GM23338 (cell line): Measurements from ENCODE around the gene IL12B. TPM values are rescaled to one million over a fixed set of nuclear protein-coding genes. Genes with fewer than 3 reads are reported as not detected.

Experiments
- ATAC-seq: fragments of 200-7000 bp; cut with Tn5 transposase; 3 replicates; pipeline ENCODE4 v1.9.1; 2020
- DNase-seq: peaks from one replicate; pipeline ENCODE4 v3.0.0-alpha.2; 2015; ENCODE audit warnings: low spot score
- H2AFZ ChIP-seq: fragments of 200-600 bp; sonication (generic); 2 replicates; pipeline ENCODE4 v1.8.0; 2016; ENCODE audit warnings: antibody characterized with exemption, mild to moderate bottlenecking, moderate library complexity
- H3F3A ChIP-seq: fragments of 200-600 bp; sonication (generic); replicated peaks from 2 replicates; pipeline ENCODE4 v1.8.0; 2017; ENCODE audit warnings: antibody characterized with exemption, mixed run types, low read depth
- H3K27ac ChIP-seq: fragments of 200-600 bp; sonication (generic); 2 replicates; pipeline ENCODE4 v1.6.1; 2016; ENCODE audit warnings: low read depth
- H3K27me3 ChIP-seq: fragments of 200-600 bp; sonication (generic); 2 replicates; pipeline ENCODE4 v1.8.0; 2016; ENCODE audit warnings: mild to moderate bottlenecking, mixed run types, moderate library complexity; ENCODE audit not compliant: insufficient read depth
- H3K36me3 ChIP-seq: fragments of 200-600 bp; sonication (generic); 2 replicates; pipeline ENCODE4 v1.8.0; 2016; ENCODE audit warnings: mild to moderate bottlenecking; ENCODE audit not compliant: insufficient read depth
- H3K4me1 ChIP-seq: fragments of 200-600 bp; sonication (generic); 2 replicates; pipeline ENCODE4 v1.8.0; 2016; ENCODE audit warnings: mild to moderate bottlenecking, moderate library complexity; ENCODE audit not compliant: insufficient read depth
- H3K4me2 ChIP-seq: fragments of 200-600 bp; sonication (generic); 2 replicates; pipeline ENCODE4 v1.7.1; 2017; ENCODE audit warnings: mixed run types
- H3K4me3 ChIP-seq: fragments of 200-600 bp; sonication (generic); 2 replicates; pipeline ENCODE4 v1.6.1; 2016; ENCODE audit warnings: mixed run types
- H3K79me2 ChIP-seq: fragments of 200-600 bp; sonication (generic); replicated peaks from 2 replicates; pipeline ENCODE4 v1.8.0; 2017; ENCODE audit warnings: mild to moderate bottlenecking; ENCODE audit not compliant: insufficient read depth
- H3K9me2 ChIP-seq: fragments of 200-600 bp; sonication (generic); 2 replicates; pipeline ENCODE4 v1.8.0; 2017; ENCODE audit not compliant: insufficient read depth
- H4K20me1 ChIP-seq: fragments of 200-600 bp; sonication (generic); replicated peaks from 2 replicates; pipeline ENCODE4 v1.8.0; 2017; ENCODE audit warnings: mild to moderate bottlenecking; ENCODE audit not compliant: insufficient read depth
- H3K27ac Mint-ChIP-seq: 2 replicates; pipeline ENCODE4 v1.8.0; 2020; ENCODE audit warnings: inconsistent platforms, mild to moderate bottlenecking, moderate library complexity, mixed read lengths
- H3K27me3 Mint-ChIP-seq: 3 replicates; pipeline ENCODE4 v1.8.0; 2022; ENCODE audit warnings: low read depth, mild to moderate bottlenecking, moderate library complexity, mixed read lengths, inconsistent platforms; ENCODE audit not compliant: insufficient read depth, poor library complexity
- H3K36me3 Mint-ChIP-seq: 3 replicates; pipeline ENCODE4 v1.8.0; 2021; ENCODE audit warnings: low read depth, mild to moderate bottlenecking, inconsistent platforms, moderate library complexity, mixed read lengths
- H3K4me1 Mint-ChIP-seq: 3 replicates; pipeline ENCODE4 v1.8.0; 2020; ENCODE audit warnings: mild to moderate bottlenecking, inconsistent platforms, mixed read lengths
- H3K4me3 Mint-ChIP-seq: 3 replicates; pipeline ENCODE4 v1.8.0; 2021; ENCODE audit warnings: moderate library complexity, mild to moderate bottlenecking, inconsistent platforms, mixed read lengths
- H3K9me3 Mint-ChIP-seq: 3 replicates; pipeline ENCODE4 v1.8.0; 2020; ENCODE audit warnings: moderate library complexity, mild to moderate bottlenecking, inconsistent platforms, mixed read lengths
- CREB1 ChIP-seq: fragments of 250-450 bp; sonication (Bioruptor Pico); IDR thresholded peaks from 2 replicates; pipeline ENCODE4 v1.5.0; 2020; ENCODE audit warnings: low read depth, mild to moderate bottlenecking, moderate library complexity
- EZH2 ChIP-seq: fragments of 200-600 bp; sonication (generic); IDR thresholded peaks from one replicate; pipeline ENCODE4 v1.8.0; 2017; ENCODE audit warnings: antibody characterized with exemption, mild to moderate bottlenecking, low read depth; ENCODE audit not compliant: unreplicated experiment
- EZH2phosphoT487 ChIP-seq: fragments of 200-600 bp; sonication (generic); IDR thresholded peaks from one replicate; pipeline ENCODE4 v1.8.1; 2018; ENCODE audit warnings: antibody characterized with exemption; ENCODE audit not compliant: unreplicated experiment
- JUNB ChIP-seq: IDR thresholded peaks from one replicate; pipeline ENCODE4 v1.6.1; 2016; ENCODE audit warnings: antibody characterized with exemption; ENCODE audit not compliant: unreplicated experiment
- NANOG ChIP-seq: IDR thresholded peaks from 2 replicates; pipeline ENCODE4 v1.6.1; 2016; ENCODE audit warnings: antibody characterized with exemption, borderline replicate concordance
- POLR2AphosphoS5 ChIP-seq: IDR thresholded peaks from 2 replicates; pipeline ENCODE4 v1.6.1; 2016; ENCODE audit warnings: antibody characterized with exemption, low read depth
- STAT1 ChIP-seq: IDR thresholded peaks from one replicate; pipeline ENCODE4 v1.6.1; 2016; ENCODE audit warnings: antibody characterized with exemption; ENCODE audit not compliant: unreplicated experiment
- ZNF114 ChIP-seq: fragments of 250-450 bp; sonication (Bioruptor Pico); IDR thresholded peaks from 2 replicates; pipeline ENCODE4 v1.5.0; 2020; ENCODE audit warnings: mild to moderate bottlenecking, moderate library complexity
- ZNF331 ChIP-seq: fragments of 250-450 bp; sonication (Bioruptor Pico); IDR thresholded peaks from 2 replicates; pipeline ENCODE4 v1.5.0; 2020; ENCODE audit warnings: low read depth, mild to moderate bottlenecking, moderate library complexity
- polyA plus RNA-seq: library from polyadenylated mRNA; unstranded; fragments of >200 nt; fragmentation: Nextera tagmentation; extraction: Ambion mirVana; gene quantifications from 2 replicates; pipeline ENCODE4 v1.2.1, GENCODE V29; 2016
- total RNA-seq: library from RNA; depleted of rRNA; stranded (reverse); fragments of >200 nt; shearing (Covaris generic); gene quantifications from 2 replicates; pipeline ENCODE4 v1.2.3, GENCODE V29; 2014
- TF ChIP-seq, protein P1 (sequence below): IDR thresholded peaks from 2 replicates; pipeline ENCODE4 v1.6.1; 2016; ENCODE audit warnings: antibody characterized with exemption
- TF ChIP-seq, protein P2 (sequence below), 2 experiments: fragments of 200-600 bp in 1 of 2; sonication (generic) in 1 of 2; conservative IDR thresholded peaks; 2 replicates each; pipeline versions ENCODE4 v1.5.1 to v1.6.1; 2016 to 2017; ENCODE audit warnings: antibody characterized with exemption in 2 of 2, low read depth in 2 of 2, mild to moderate bottlenecking in 2 of 2, moderate library complexity in 1 of 2
- TF ChIP-seq, protein P3 (sequence below): IDR thresholded peaks from one replicate; pipeline ENCODE4 v1.6.1; 2018; ENCODE audit warnings: antibody characterized with exemption; ENCODE audit not compliant: unreplicated experiment
- TF ChIP-seq, protein P4 (sequence below): fragments of 250-450 bp; sonication (Bioruptor Pico); IDR thresholded peaks from 2 replicates; pipeline ENCODE4 v1.5.0; 2020; ENCODE audit warnings: mild to moderate bottlenecking, moderate library complexity

The IL12B gene
- total and polyA plus RNA-seq, 2 experiments from 2014 or later: not detected

DNA sequence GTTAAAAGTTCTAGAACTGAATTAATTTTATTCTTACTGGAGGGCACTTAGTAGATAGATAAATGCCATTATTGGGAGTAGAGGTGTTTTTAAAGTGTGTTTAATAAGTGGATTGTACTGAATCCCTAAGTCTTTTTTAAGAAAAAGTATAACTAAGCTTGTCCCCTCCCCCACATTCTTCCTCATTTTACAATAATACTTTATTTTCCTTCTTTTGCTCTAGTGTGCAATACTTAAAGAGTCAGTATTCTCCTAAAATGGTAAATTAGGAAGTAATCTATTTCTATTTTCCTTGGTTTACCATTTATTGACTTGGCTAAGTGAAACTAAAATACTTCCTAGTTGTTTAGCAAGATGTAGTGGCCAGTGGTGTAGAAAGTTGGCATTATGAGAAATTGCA lies 55.6 kb downstream of the IL12B start:
- peaks cover 13% of the 10 kb centered on the region; the same call in 1 of the 2 replicates for H3K36me3 ChIP-seq

More for the DNA sequence above, 55.6 kb downstream of the IL12B start:
- Histone ChIP-seq H3K27ac (no peak overlapping the region), H3K4me3 (no peak overlapping the region), H3K4me2 (no peak overlapping the region), H4K20me1 (no peaks in the 10 kb centered on the region), H3K4me1 (no peaks in the 10 kb centered on the region; the same call in 1 of the 2 replicates), H2AFZ (no peak overlapping the region), H3K79me2 (no peaks in the 10 kb centered on the region), H3F3A (no peaks in the 10 kb centered on the region), H3K27me3 (no peaks in the 10 kb centered on the region), H3K9me2 (no peaks in the 10 kb centered on the region)
- H3K36me3 Mint-ChIP-seq: peaks cover 58% of the 10 kb centered on the region; the same call in 2 of the 3 replicates
- TF ChIP-seq JUNB: no peak
- TF ChIP-seq EZH2: no peak
- TF ChIP-seq, protein P1, sequence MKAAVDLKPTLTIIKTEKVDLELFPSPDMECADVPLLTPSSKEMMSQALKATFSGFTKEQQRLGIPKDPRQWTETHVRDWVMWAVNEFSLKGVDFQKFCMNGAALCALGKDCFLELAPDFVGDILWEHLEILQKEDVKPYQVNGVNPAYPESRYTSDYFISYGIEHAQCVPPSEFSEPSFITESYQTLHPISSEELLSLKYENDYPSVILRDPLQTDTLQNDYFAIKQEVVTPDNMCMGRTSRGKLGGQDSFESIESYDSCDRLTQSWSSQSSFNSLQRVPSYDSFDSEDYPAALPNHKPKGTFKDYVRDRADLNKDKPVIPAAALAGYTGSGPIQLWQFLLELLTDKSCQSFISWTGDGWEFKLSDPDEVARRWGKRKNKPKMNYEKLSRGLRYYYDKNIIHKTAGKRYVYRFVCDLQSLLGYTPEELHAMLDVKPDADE: no peak
- no peak for TF ChIP-seq ZNF114 (CRISPR knock-in tag)
- TF ChIP-seq, protein P2, sequence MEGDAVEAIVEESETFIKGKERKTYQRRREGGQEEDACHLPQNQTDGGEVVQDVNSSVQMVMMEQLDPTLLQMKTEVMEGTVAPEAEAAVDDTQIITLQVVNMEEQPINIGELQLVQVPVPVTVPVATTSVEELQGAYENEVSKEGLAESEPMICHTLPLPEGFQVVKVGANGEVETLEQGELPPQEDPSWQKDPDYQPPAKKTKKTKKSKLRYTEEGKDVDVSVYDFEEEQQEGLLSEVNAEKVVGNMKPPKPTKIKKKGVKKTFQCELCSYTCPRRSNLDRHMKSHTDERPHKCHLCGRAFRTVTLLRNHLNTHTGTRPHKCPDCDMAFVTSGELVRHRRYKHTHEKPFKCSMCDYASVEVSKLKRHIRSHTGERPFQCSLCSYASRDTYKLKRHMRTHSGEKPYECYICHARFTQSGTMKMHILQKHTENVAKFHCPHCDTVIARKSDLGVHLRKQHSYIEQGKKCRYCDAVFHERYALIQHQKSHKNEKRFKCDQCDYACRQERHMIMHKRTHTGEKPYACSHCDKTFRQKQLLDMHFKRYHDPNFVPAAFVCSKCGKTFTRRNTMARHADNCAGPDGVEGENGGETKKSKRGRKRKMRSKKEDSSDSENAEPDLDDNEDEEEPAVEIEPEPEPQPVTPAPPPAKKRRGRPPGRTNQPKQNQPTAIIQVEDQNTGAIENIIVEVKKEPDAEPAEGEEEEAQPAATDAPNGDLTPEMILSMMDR (conservative IDR thresholded peaks at IDR 0.05; ENCODE audit: low read depth in 2 of 2): no peak
- no peak for TF ChIP-seq POLR2AphosphoS5
- TF ChIP-seq, protein P3, sequence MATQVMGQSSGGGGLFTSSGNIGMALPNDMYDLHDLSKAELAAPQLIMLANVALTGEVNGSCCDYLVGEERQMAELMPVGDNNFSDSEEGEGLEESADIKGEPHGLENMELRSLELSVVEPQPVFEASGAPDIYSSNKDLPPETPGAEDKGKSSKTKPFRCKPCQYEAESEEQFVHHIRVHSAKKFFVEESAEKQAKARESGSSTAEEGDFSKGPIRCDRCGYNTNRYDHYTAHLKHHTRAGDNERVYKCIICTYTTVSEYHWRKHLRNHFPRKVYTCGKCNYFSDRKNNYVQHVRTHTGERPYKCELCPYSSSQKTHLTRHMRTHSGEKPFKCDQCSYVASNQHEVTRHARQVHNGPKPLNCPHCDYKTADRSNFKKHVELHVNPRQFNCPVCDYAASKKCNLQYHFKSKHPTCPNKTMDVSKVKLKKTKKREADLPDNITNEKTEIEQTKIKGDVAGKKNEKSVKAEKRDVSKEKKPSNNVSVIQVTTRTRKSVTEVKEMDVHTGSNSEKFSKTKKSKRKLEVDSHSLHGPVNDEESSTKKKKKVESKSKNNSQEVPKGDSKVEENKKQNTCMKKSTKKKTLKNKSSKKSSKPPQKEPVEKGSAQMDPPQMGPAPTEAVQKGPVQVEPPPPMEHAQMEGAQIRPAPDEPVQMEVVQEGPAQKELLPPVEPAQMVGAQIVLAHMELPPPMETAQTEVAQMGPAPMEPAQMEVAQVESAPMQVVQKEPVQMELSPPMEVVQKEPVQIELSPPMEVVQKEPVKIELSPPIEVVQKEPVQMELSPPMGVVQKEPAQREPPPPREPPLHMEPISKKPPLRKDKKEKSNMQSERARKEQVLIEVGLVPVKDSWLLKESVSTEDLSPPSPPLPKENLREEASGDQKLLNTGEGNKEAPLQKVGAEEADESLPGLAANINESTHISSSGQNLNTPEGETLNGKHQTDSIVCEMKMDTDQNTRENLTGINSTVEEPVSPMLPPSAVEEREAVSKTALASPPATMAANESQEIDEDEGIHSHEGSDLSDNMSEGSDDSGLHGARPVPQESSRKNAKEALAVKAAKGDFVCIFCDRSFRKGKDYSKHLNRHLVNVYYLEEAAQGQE: no peak
- no peak for TF ChIP-seq CREB1 (CRISPR knock-in tag)
- TF ChIP-seq STAT1: no peak
- TF ChIP-seq NANOG: no peak
- TF ChIP-seq, protein P4, sequence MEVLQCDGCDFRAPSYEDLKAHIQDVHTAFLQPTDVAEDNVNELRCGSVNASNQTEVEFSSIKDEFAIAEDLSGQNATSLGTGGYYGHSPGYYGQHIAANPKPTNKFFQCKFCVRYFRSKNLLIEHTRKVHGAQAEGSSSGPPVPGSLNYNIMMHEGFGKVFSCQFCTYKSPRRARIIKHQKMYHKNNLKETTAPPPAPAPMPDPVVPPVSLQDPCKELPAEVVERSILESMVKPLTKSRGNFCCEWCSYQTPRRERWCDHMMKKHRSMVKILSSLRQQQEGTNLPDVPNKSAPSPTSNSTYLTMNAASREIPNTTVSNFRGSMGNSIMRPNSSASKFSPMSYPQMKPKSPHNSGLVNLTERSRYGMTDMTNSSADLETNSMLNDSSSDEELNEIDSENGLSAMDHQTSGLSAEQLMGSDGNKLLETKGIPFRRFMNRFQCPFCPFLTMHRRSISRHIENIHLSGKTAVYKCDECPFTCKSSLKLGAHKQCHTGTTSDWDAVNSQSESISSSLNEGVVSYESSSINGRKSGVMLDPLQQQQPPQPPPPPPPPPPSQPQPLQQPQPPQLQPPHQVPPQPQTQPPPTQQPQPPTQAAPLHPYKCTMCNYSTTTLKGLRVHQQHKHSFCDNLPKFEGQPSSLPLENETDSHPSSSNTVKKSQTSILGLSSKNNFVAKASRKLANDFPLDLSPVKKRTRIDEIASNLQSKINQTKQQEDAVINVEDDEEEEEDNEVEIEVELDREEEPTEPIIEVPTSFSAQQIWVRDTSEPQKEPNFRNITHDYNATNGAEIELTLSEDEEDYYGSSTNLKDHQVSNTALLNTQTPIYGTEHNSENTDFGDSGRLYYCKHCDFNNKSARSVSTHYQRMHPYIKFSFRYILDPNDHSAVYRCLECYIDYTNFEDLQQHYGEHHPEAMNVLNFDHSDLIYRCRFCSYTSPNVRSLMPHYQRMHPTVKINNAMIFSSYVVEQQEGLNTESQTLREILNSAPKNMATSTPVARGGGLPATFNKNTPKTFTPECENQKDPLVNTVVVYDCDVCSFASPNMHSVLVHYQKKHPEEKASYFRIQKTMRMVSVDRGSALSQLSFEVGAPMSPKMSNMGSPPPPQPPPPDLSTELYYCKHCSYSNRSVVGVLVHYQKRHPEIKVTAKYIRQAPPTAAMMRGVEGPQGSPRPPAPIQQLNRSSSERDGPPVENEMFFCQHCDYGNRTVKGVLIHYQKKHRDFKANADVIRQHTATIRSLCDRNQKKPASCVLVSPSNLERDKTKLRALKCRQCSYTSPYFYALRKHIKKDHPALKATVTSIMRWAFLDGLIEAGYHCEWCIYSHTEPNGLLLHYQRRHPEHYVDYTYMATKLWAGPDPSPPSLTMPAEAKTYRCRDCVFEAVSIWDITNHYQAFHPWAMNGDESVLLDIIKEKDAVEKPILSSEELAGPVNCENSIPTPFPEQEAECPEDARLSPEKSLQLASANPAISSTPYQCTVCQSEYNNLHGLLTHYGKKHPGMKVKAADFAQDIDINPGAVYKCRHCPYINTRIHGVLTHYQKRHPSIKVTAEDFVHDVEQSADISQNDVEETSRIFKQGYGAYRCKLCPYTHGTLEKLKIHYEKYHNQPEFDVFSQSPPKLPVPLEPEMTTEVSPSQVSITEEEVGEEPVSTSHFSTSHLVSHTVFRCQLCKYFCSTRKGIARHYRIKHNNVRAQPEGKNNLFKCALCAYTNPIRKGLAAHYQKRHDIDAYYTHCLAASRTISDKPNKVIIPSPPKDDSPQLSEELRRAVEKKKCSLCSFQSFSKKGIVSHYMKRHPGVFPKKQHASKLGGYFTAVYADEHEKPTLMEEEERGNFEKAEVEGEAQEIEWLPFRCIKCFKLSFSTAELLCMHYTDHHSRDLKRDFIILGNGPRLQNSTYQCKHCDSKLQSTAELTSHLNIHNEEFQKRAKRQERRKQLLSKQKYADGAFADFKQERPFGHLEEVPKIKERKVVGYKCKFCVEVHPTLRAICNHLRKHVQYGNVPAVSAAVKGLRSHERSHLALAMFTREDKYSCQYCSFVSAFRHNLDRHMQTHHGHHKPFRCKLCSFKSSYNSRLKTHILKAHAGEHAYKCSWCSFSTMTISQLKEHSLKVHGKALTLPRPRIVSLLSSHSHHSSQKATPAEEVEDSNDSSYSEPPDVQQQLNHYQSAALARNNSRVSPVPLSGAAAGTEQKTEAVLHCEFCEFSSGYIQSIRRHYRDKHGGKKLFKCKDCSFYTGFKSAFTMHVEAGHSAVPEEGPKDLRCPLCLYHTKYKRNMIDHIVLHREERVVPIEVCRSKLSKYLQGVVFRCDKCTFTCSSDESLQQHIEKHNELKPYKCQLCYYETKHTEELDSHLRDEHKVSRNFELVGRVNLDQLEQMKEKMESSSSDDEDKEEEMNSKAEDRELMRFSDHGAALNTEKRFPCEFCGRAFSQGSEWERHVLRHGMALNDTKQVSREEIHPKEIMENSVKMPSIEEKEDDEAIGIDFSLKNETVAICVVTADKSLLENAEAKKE: no peak
- TF ChIP-seq EZH2phosphoT487: no peak
- TF ChIP-seq ZNF331: no peak
- no peaks in the 10 kb centered on the region; the same call in 2 of the 3 replicates for H3K4me1 Mint-ChIP-seq
- H3K9me3 Mint-ChIP-seq: no peaks in the 10 kb centered on the region
- no peak overlapping the region for H3K4me3 Mint-ChIP-seq
- no peak overlapping the region for H3K27ac Mint-ChIP-seq
- ATAC-seq (no peak), DNase-seq (no peak)
- H3K27me3 Mint-ChIP-seq: no peaks in the 10 kb centered on the region
